GM19455 (cell line): ENCODE measurements around the gene PLEKHF1.

Source experiments
- ATAC-seq: cut with Tn5 transposase; IDR thresholded peaks from one replicate; pipeline ENCODE4 v1.9.1; 2021; ENCODE audit not compliant: unreplicated experiment

Gene PLEKHF1

DNA sequence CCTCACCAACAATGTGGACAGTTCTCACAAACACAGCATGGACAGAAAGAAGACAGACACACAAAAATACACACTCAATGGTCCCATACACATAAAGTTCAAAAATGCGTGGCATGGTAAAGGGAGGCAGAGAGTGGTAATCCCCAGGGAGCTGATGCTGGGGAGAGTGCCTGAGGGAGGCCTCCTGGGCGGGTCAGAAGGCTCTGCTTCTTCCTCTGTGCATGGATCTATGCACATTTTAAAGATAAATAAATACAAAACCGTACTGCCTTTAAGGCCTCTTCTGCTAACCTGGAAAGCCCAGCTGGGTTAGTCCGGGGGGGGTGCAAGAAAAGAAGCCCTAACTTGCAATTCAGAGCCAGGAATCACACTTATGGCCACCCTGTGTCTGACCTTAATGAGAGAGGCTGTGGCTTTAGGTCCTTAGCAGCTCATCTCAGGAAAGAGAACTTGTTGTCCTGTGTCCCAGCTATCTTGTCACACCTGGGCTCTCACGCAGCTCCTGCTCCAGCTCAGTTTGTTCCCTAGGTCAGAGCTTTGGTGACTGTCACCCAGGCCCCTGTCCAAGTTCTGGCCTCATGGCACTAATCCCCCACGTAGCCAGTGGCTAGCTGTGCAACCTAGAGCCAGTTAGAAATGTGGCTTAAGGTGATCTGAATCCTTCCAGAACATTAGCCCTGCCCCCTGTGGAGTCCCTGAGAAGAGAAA lies 30.7 kb upstream of the PLEKHF1 start:
- ATAC-seq, result no peak

DNA sequence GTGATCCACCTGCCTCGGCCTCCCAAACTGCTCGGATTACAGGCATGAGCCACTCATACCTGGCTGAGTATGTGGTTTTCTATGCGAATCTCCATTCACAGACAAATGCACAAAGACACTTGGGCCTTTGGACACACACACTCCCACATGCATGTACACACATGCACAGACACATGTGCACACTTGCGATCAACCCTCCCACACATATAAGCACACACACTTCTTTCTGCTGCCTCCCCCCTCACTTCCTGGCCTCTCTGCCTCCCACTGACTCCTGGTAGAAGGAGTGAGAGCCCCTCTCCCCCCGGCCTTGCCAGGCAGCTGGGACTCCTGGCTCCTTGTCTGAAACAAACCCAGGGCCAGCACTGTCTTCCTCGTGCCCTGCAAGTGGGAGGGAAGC lies 29.3 kb upstream of the PLEKHF1 start:
- ATAC-seq, result no peak

- ATAC-seq, result no peak
Observed at GRCh38 chr19:29636553-29637360, 28.5 kb upstream of the PLEKHF1 start.

DNA sequence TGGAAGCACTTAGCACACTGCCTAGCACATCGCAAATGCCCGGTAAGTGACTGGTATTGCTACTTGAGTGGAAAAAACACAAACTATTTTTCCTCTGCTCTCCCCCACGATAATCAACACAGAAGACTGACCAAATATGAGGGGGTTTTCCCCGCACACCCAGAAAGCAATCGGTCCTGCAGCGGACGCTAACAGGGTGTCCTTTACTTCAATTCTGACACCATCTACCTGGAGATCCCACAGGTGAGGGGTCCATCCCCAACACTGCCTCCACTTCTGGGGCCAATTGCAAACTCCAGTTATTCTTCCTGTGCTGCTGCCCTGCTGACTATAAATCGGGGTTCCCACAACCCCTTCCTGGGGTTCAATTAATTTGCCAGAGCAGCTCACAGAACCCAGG lies 26.2 kb upstream of the PLEKHF1 start:
- no peak for ATAC-seq

- ATAC-seq, result no peak
Observed at GRCh38 chr19:29640231-29640630, 25.0 kb upstream of the PLEKHF1 start.

GRCh38 chr19:29641597-29641996 lies 23.7 kb upstream of the PLEKHF1 start:
- ATAC-seq, result no peak

DNA sequence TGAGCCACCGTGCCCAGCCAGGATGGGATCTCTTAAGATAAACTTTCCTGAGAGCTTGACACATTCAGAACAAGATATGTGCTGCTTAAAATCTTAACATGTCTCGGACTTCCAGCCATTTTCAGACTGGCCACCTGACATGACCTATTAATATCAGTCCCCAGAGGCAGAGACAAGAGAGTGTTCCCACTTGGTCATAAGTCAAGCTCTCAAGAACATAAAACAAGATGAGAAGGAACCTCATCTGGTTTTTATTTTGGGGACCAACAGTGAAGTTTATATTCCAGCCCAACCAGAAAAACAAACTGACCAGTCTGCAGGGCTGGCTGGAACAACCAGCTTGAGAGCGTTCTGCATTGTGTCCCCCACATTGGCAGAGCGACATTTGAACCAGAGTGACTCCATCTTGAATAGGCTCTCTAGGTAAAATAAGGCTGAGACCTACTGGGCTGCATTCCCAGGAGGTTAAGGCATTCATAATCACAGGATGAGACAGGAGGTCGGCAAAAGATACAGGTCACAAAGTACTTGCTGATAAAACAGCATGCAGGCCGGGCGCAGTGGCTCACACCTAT lies 21.8 kb upstream of the PLEKHF1 start:
- no peak for ATAC-seq

DNA sequence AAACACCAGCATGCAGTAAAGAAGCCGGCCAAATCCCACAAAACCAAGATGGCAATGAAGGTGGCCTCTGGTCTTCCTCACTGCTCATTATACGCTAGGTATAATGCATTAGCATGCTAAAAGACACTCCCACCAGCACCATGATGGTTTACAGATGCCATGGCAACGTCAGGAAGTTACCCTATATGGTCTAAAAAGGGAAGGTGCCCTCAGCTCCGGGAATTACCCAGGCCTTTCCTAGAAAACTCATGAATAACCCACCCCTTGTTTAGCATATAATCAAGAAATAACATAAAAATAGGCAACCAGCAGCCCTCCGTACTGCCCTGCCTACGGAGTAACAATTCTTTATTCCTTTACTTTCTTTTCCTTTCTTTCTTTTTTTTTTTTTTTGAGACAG lies 21.1 kb upstream of the PLEKHF1 start:
- ATAC-seq, result no peak

DNA sequence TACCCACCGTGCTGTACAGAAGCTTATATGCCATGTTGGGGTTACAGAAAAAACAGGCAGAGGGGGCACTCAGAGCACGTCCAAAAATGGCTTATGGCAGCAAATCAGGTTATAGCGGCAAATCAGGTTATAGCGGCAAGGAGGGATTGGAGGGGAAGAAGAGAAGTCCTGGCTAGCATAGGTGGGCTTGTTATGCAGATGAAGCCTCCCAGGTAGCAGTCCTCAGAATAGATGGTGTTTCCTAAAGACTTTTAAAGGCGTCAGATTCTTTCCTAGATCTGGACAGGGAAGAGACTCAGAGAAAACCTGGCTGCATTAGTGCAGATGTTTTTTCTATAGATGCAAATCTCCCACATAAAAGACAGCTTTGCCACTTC lies 19.8 kb upstream of the PLEKHF1 start:
- ATAC-seq, result no peak

DNA sequence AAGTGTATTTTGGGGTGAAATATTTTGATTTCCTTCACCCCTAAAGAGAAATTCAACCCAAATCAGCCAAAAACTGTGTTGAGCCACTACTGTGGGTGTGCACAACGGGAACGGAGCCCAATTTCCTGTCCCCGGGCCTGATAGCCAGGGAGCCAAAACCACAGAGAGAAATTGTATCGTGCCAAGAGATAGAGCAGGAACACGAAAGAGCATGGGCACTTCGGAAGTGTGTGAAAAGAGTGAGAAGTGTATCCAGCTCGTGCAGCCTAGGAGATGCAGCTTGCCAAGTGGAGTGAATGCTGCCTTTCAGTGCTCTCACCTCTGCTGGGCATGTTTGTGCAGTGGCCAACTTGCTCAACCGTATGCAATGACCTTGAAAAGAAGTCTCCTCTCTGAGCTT lies 19.4 kb upstream of the PLEKHF1 start:
- no peak for ATAC-seq

GRCh38 chr19:29650772-29651387 lies 14.4 kb upstream of the PLEKHF1 start:
- ATAC-seq, result no peak

GRCh38 chr19:29651622-29652394 lies 13.5 kb upstream of the PLEKHF1 start:
- ATAC-seq, result no peak

DNA sequence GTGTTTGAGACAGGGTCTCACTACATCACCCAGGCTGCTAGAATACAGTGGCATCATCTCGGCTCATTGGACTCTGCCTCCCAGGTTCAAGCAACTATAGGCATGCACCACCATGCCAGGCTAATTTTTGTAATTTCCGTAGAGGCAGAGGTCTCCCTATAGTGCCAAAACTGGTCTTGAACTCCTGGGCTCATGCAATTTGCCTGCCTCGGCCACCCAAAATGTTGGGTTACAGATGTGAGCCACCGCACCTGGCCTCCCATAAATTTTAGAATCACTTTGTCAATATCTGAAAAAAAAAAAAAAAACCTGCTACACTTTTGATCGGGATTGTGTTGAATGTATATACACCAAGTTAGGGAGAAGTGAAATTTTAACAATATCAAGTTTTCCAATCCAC lies 11.9 kb upstream of the PLEKHF1 start:
- no peak for ATAC-seq

DNA sequence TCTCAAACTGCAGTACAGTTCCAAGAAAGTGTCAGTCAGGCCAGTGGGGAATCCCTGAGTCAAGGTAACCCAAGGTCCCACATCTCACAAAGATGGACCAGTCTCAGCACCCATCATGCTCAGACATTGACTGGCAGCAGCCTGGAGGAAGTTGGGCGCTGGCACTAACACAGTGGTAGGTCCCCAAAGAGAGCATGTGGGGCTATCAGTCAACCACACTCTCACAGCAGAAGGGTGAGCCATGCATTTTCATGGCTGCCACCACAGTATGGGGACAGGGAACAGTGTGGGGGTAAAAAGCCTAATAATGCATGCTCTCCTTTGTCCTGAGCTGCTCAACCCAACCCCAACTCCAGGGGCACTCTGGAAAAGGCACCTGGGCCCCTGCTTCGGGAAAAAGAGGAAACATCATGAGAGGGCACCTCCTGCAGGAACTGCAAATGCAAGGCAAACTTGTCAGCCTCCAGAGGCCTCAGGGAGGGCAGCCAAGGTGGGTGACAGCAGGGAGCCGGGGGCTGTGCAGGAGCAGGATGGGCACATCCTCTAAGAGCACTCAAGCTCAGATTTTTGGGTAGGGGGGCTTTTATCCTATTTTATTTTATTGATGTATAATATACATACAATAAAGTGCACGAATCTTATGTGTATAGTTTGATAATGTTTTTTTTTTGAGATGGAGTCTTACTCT lies 9.5 kb upstream of the PLEKHF1 start:
- ATAC-seq, result no peak

DNA sequence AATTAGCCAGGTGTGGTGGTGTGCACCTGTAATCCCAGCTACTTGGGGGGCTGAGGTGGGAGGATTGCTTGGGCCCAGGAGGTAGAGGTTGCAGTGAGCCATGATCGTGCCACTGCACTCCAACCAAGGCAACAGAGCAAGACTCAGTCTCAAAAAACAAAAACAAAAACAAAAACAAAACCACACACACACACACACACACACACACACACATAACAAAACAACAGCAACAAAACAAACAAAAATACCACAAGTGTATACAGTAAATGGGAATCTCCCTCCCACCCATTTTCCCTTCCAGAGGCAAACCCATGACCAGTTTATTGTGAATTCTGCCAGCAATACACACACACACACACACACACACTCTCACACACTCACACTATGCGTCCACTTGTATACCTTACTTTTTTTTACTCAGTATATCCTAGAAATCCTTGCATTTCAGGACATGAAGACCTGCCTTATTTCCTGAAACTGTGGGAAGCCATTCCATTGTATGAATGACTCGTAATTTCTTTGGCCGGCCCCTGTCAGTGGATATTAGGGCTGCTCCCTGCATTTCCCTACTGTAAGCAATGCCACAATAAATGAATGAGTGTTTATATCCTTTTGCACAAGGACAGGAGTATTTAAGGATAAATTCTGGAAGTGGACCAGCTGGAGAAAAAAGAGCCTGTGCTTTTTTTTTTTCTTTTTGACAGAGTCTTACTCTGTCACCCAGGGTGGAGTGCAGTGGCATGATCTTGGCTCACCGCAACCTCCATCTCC lies 6.9 kb upstream of the PLEKHF1 start:
- ATAC-seq, result no peak

- ATAC-seq, result no peak
Observed at GRCh38 chr19:29660835-29661234, 4.4 kb upstream of the PLEKHF1 start.

- no peak for ATAC-seq
Observed at GRCh38 chr19:29662278-29662603, 3.0 kb upstream of the PLEKHF1 start.

GRCh38 chr19:29662604-29663404 lies 2.5 kb upstream of the PLEKHF1 start:
- no peak for ATAC-seq
